Ishikawa (cell line): ENCODE results near the gene SCN9A.

Source experiments
- CEBPB ChIP-seq: IDR thresholded peaks from 2 replicates; pipeline ENCODE4 v1.6.1; 2012
- CREB1 ChIP-seq: IDR thresholded peaks from 2 replicates; pipeline ENCODE4 v1.6.1; 2012; ENCODE audit warnings: low read depth
- EGR1 ChIP-seq: IDR thresholded peaks from 2 replicates; pipeline ENCODE4 v1.6.1; 2012
- EP300 ChIP-seq: IDR thresholded peaks from 2 replicates; pipeline ENCODE4 v1.6.1; 2012; ENCODE audit warnings: borderline replicate concordance
- FOXM1 ChIP-seq: IDR thresholded peaks from 2 replicates; pipeline ENCODE4 v1.6.1; 2012; ENCODE audit warnings: low read depth, borderline replicate concordance
- NFIC ChIP-seq: IDR thresholded peaks from 2 replicates; pipeline ENCODE4 v1.6.1; 2012
- RAD21 ChIP-seq: IDR thresholded peaks from 2 replicates; pipeline ENCODE4 v1.6.1; 2012; ENCODE audit warnings: low read depth
- TAF1 ChIP-seq: IDR thresholded peaks from 2 replicates; pipeline ENCODE4 v1.6.1; 2012; ENCODE audit warnings: low read depth, mild to moderate bottlenecking
- TCF12 ChIP-seq: IDR thresholded peaks from 2 replicates; pipeline ENCODE4 v1.6.1; 2012; ENCODE audit warnings: low read depth
- TEAD4 ChIP-seq: IDR thresholded peaks from 2 replicates; pipeline ENCODE4 v1.6.1; 2012
- YY1 ChIP-seq: IDR thresholded peaks from 2 replicates; pipeline ENCODE4 v1.6.1; 2012; ENCODE audit warnings: low read depth
- ZBTB7A ChIP-seq: IDR thresholded peaks from 2 replicates; pipeline ENCODE4 v1.6.1; 2012; ENCODE audit warnings: low read depth
- TF ChIP-seq, protein P1 (sequence below): IDR thresholded peaks from 2 replicates; pipeline ENCODE4 v1.6.1; 2012
- TF ChIP-seq, protein P2 (sequence below): IDR thresholded peaks from 2 replicates; pipeline ENCODE4 v1.6.1; 2012; ENCODE audit warnings: low read depth, mild to moderate bottlenecking
- TF ChIP-seq, protein P3 (sequence below): IDR thresholded peaks from 2 replicates; pipeline ENCODE4 v1.6.1; 2012

Gene SCN9A

DNA sequence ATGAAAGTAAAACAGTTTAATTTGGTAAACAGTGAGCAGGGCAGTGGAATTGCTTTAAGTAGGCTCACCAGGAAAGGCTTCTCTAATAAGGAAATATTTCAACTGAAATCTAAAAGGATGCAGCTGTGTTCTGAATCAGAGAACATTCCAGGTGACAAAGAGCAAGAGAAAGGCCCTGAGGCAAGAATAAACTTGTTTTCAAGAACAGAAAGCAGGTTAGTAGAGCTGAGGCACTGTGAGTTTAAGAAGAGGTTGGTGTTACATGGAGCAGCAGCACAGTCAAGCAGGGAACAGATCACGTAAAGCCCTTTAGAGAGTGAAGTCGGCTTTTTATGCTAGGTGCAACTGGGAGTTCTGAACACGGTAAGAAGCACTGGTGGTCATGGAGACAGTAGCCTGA, 191.0 kb downstream of the SCN9A start:
- TF ChIP-seq CREB1 (no peak), TAF1 (no peak), TCF12 (no peak), TEAD4 (no peak), EGR1 (no peak), EP300 (no peak), FOXM1 (no peak), YY1 (no peak)
- TF ChIP-seq, protein P1, sequence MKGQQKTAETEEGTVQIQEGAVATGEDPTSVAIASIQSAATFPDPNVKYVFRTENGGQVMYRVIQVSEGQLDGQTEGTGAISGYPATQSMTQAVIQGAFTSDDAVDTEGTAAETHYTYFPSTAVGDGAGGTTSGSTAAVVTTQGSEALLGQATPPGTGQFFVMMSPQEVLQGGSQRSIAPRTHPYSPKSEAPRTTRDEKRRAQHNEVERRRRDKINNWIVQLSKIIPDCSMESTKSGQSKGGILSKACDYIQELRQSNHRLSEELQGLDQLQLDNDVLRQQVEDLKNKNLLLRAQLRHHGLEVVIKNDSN: no peak
- TF ChIP-seq, protein P2, sequence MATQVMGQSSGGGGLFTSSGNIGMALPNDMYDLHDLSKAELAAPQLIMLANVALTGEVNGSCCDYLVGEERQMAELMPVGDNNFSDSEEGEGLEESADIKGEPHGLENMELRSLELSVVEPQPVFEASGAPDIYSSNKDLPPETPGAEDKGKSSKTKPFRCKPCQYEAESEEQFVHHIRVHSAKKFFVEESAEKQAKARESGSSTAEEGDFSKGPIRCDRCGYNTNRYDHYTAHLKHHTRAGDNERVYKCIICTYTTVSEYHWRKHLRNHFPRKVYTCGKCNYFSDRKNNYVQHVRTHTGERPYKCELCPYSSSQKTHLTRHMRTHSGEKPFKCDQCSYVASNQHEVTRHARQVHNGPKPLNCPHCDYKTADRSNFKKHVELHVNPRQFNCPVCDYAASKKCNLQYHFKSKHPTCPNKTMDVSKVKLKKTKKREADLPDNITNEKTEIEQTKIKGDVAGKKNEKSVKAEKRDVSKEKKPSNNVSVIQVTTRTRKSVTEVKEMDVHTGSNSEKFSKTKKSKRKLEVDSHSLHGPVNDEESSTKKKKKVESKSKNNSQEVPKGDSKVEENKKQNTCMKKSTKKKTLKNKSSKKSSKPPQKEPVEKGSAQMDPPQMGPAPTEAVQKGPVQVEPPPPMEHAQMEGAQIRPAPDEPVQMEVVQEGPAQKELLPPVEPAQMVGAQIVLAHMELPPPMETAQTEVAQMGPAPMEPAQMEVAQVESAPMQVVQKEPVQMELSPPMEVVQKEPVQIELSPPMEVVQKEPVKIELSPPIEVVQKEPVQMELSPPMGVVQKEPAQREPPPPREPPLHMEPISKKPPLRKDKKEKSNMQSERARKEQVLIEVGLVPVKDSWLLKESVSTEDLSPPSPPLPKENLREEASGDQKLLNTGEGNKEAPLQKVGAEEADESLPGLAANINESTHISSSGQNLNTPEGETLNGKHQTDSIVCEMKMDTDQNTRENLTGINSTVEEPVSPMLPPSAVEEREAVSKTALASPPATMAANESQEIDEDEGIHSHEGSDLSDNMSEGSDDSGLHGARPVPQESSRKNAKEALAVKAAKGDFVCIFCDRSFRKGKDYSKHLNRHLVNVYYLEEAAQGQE: no peak

DNA sequence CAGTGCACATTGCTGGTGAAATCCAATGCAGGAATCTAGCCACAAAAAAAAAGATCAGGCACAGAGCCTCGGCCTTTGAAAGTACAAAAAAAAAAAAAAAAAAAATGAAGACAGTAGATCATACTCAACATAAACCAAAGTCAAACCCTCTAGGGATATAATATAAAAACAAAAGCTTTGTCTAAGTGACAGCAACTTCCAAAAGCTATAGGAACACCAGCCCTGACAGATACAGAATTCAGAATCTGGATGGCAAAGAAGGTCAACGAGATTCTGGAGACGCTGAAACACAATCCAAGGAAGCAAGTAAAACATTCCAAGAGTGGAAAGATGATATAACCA, 194.0 kb downstream of the SCN9A start:
- no peak for TF ChIP-seq FOXM1
- TF ChIP-seq, protein P3, sequence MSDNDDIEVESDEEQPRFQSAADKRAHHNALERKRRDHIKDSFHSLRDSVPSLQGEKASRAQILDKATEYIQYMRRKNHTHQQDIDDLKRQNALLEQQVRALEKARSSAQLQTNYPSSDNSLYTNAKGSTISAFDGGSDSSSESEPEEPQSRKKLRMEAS: no peak
- TF ChIP-seq NFIC: no peak
- no peak for TF ChIP-seq ZBTB7A
- TF ChIP-seq, protein P2: no peak
- TF ChIP-seq YY1: no peak
- TF ChIP-seq CEBPB: no peak
- no peak for TF ChIP-seq TAF1
- TF ChIP-seq, protein P1: no peak
- TF ChIP-seq EGR1: no peak
- TF ChIP-seq RAD21: no peak
- TF ChIP-seq CREB1: no peak
- no peak for TF ChIP-seq TCF12
- TF ChIP-seq TEAD4: no peak
- no peak for TF ChIP-seq EP300

DNA sequence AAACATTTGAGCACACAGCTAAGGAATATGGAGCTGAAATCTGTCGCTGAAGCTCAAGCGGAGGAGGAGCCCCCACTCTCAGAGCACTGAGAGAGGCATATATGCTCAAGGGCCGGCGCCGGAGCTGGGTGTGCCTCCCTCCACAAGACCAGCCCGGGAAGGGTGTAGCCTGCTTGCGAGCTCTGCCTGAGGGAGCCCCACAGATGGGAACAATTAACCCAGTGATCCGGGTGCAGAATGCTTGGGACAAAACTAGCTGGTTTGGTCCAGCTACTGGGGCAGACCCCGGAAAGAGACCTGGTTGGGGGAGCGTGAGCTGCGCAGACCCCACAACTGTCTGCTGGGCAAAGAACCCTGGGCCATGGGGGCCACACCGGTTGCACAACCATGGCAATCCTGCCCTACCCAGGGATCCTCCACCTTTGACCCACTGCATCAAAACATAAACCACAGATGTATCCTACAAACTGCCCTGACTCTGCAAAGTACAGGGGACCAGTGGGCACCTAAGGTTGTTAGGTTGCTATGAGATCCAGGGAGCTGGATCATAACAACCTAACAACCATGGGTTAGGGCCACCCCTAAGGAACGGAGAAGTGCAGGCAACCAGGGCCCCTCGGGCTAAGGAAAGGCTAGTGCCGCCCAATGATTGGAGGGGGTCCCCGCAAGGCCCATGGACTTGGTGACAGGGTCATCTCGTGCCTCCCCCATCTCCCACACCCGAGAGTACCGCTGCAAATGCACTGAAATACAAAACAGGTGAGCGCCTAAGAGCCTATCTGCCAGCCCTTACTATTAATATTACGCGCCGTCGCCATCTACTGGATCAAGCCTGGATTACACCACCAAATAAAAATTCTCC, 194.6 kb downstream of the SCN9A start:
- TF ChIP-seq RAD21 (peak; percentile 76), CREB1 (no peak), TAF1 (no peak), YY1 (no peak)
- TF ChIP-seq, protein P2: no peak

DNA sequence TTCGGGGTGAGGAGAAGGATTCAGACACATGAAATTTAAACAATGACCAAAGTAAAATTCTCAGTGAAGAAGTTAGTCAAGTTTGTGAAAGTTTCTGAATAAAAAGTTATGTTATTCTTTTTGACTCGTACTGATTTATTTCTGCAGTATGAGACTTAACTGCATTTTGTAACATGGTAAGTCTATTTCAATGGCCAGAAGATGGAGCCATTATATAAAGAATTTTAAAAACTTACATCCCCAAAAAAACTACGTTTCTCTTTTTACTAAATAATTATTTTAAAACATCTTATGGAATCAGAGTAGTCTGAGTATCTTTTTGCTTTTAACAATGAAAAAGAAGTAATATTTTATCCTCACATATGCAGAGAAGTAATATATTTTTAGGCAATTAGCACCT, 196.5 kb downstream of the SCN9A start:
- TF ChIP-seq TAF1 (no peak), TEAD4 (no peak), CEBPB (no peak), FOXM1 (no peak), ZBTB7A (no peak), EGR1 (no peak), CREB1 (no peak), RAD21 (no peak), NFIC (no peak), YY1 (no peak), EP300 (no peak), TCF12 (no peak)
- TF ChIP-seq, protein P1: no peak
- TF ChIP-seq, protein P3: no peak
- TF ChIP-seq, protein P2: no peak
